NCI-H2171 treated with DMSO at 0.1 percent for 48 hours (cell line): ENCODE results near the gene PPP1R27.

ENCODE experiments used
- DNase-seq: peaks from one replicate; lab custom pipeline; 2025; lab: John Stamatoyannopoulos, UW

PPP1R27 gene

DNA sequence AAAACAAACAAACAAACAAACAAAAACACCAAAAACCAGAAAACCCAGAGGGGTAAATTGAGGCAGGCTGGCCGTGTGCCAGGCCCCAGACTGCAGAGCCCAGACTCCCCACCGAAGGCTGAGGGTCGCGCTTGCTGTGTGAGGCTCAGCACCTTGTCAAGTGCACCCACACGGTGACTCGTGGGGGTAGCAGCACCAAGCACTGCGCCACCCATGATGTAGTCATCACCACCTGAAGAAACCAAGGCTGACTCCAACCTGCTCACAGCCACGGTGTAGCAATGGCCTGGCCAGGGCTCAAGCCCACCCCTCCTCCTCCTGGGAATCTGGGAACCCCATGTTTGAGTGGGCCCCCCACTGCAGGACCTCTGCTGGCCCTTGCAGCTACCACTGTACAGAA is 13.7 kb downstream of the PPP1R27 start:
- no peak for DNase-seq

DNA sequence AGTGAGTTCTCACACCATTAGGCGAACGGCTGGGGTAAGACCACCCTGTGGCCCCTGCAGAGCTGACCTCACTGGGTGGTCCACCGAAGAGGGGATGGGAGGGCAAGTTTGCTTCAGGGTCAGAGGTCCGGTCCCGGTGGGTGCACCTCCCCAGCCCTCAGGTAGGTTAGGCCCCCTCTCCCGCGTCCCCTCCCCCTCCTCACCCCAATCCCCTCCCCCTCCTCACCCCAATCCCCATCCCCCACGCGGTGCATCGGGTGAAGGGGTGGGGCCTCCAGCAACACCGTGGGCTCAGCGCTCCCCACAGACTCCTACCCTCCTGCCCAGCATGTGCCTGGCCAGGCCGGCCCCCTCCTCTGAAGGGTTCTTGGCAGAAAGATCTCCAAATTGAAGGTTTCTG is 15.1 kb downstream of the PPP1R27 start:
- no peak for DNase-seq

DNA sequence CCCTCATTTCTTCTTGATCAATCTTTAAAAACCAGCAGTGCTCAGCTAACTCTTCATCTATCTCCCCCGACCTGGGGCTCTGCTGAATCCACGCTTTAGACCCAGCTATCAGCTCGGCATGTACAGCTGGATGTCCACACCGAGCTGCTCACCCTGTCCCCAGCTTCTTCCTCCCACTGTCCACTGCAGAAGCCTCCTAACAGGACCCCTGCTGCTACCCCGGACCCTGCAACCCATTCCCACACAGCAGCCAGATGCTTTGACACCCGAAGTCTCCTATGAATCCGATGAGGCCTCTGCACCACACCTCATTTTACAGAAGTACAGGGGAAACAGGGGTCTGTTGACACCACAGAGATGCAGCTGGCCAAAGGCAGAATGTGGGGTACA is 17.1 kb downstream of the PPP1R27 start:
- no peak for DNase-seq

DNA sequence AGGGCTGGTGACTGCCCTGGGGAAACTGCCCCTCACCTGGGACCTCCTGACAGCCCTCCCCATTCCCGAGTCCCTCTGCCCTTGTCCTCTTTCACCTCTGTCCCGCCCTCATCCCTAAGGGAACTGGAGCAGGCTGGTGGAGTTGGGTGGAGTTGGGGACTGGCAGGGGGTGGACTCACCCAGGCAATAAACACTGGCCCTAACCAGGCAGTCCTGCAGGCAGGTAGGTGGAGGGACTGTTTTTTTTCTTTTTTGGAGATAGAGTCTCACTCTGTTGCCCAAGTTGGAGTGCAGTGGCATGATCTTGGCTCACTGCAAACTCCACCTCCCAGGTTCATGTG is 19.2 kb downstream of the PPP1R27 start:
- DNase-seq: no peak

DNA sequence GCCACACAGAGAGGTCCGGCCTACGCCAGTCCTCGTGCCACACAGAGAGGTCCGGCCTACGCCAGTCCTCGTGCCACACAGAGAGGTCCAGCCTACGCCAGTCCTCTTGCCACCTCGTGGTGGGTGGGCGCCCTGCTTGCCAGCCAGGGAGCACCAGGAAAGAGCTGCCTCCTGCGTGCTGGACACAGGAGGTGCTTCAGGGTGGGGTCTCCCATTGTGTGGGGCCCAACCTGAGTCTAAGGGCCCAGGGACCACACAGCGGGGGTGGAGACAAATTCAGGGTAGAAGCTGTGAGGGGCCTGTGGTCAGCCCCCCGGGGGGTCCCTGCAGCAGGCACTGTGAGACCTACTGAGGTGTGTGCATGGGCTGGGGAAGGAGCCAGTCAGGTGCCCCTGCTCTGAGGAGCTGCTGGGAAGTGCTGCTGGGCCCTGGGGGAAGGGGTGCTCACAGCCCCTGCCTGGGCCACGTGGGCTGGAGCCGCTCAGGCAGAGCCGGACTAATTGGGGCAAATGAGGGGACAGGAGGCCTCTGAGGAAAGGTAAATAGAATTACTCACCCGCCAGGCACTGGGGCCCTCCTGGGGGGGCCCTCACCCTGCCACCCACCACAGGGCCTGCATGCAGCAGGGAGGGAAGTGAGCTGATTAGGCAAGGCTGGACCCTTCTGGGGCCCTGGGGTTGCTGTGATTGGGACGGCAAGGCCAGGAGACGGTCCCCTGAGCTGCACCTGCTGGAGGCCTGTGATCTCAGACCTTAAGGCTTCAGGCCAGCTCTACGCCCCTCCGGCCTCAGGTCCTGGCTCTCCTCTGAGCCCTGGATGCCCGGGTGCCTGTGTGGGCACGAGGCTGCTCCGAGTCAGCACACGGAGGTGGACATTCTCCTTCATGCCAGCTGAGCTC is 19.9 kb downstream of the PPP1R27 start:
- DNase-seq: peak; percentile 17

DNA sequence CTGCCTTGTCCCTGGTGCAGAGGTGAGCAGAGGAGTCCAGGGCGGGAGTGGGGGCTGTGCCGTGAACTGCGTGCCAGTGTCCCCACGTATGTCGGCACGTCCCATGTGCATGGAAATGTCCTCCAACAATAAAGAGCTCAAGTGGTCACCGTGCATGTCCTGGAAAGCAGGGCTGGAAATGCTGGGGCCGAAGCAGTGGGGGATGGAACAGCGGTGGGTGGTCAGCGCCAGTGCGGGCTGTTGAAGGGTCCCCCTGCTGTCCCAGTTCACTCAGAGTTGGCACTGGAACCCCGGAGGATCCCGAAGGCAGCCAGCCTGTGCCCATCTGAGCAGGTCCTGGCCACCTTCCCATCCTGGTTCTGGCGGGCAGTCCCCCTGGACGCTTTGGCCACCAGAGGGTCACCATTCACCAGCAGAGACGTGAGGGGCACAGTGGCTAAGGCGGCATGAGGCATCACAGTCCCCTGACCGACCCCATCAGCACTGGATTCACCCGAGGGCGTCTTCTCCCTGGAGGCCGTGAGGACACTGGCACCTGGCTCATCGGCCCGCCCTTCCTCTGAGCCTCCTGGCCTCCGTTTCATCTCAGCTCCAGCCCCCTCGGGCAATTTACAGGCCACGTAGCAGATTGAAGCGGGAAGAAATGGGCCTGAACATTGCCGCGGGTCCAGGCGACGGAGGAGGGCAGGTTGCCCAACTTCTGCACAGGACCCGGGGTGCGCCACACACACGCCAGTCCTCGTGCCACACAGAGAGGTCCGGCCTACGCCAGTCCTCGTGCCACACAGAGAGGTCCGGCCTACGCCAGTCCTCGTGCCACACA is 20.8 kb downstream of the PPP1R27 start:
- no peak for DNase-seq

DNA sequence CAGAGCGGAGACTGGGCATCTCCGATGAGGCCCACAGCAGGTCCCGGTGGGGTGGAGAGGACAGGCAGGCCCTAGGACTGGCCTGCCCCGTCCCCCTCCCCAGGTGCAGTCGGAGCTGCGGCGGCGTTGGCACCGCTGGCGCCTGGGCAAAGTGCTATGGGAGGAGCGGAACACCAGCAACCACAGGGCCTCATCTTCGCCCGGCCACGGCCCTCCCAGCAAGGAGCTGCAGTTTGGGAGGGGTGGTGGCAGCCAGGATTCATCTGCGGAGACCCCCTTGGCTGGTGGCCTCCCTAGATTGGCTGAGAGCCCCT is 21.5 kb downstream of the PPP1R27 start:
- DNase-seq: no peak

DNA sequence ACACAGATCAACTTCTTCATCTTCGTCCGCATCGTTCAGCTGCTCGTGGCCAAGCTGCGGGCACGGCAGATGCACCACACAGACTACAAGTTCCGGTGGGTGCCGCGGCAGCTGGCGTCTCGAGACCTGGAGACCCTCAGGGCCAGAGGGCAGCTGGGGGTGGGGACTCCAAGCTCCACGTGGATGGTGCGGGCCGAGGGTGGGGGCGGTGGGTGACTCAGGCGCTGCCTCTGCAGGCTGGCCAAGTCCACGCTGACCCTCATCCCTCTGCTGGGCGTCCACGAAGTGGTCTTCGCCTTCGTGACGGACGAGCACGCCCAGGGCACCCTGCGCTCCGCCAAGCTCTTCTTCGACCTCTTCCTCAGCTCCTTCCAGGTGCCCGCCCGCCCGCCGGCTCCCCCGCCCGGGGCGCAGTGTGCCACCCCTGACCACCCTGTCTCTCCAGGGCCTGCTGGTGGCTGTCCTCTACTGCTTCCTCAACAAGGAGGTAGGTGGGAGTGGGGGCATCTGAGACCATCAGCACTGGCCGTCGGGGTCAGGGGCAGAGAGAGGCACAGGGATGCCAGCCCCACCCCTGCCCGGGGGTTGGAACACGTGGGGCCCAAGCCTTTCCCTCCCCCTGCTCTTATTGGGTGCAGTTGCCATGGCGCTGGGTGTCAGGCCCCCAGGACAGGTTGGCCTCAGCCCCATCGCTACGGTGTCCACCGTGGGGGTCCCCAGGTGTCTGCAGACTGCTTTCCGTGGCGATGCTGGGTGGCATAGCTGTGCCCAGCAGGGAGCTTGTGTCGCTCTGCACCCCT is 22.1 kb downstream of the PPP1R27 start:
- DNase-seq: no peak

DNA sequence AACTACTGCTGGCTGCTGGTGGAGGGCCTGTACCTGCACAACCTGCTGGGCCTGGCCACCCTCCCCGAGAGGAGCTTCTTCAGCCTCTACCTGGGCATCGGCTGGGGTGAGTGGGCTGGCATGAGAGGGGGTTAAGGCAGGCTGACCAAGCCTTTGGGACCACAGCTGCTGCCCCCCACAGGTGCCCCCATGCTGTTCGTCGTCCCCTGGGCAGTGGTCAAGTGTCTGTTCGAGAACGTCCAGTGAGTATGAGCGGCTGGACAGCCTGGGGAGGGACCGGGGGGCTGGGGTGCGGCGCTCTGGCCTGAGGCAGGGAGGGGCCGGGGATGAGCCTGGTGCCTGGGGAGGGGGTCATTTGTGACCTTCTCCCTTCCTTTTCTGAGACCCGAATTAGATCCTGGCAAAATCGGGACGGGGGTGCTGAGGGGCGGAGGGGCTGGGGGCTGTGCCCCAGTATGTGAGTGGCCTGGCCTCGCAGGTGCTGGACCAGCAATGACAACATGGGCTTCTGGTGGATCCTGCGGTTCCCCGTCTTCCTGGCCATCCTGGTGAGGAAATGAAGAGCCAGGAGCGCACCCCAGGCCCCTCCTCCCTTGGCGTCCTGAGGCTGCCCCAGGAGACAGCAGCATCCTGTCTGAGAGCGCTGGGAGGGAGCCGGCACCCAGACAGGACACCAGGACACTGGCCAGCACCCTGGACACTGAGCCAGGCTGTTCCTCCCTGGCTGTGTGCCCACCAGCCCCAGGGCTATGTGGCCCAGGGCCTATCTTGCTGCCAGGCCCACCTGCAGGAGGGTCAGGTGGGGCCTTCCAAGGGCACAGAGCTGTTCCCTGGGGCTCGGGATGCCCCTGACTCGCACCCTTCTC is 22.9 kb downstream of the PPP1R27 start:
- DNase-seq: no peak

DNA sequence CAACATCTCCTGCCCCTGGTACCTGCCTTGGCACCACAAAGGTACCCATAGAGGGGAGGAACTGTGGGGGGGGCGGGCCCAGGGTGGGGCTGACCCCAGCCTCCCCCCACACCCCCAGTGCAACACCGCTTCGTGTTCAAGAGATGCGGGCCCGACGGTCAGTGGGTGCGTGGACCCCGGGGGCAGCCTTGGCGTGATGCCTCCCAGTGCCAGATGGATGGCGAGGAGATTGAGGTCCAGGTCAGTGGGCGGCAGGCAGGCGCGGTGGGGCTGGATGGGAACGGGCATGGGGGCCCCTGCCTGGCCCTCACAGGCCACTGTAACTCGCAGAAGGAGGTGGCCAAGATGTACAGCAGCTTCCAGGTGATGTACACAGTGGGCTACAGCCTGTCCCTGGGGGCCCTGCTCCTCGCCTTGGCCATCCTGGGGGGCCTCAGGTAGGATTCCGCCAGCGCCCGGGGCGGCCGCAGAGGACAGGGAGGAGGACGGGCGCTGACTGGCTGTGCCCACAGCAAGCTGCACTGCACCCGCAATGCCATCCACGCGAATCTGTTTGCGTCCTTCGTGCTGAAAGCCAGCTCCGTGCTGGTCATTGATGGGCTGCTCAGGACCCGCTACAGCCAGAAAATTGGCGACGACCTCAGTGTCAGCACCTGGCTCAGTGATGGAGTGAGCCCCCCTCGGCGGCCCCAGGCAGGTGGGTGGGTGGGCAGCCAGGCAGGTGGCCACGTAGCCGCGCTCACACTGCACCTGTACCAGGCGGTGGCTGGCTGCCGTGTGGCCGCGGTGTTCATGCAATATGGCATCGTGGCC is 23.8 kb downstream of the PPP1R27 start:
- no peak for DNase-seq

DNA sequence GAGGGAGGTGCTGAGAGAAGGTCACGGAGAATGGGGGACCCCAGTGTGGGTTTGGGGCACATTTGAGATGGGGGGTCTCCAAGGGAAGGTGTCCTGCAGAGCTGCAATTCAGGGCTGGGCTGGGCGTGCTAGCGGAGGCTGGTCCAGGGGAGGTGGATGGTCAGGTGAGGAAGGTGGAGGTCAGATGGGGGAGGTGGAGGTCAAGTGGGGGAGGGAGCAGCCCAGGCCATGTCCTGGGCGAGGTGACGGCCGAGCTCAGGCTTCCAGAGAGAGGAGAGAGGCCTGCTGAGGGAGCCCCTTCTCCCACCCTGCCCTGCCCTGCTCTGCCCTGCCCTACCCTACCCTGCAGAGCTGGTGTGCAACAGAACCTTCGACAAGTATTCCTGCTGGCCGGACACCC is 24.4 kb downstream of the PPP1R27 start:
- no peak for DNase-seq

DNA sequence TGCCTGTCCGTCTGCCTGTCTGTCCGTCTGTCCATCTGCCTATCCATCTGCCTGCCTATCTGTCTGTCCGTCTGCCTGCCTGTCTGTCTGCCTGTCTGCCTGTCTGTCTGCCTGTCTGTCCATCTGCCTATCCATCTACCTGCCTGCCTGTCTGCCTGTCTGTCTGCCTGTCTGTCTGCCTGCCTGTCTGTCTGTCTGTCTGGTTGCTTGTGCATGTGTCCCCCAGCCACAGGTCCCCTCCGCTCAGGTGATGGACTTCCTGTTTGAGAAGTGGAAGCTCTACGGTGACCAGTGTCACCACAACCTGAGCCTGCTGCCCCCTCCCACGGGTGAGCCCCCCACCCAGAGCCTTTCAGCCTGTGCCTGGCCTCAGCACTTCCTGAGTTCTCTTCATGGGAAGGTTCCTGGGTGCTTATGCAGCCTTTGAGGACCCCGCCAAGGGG is 25.3 kb downstream of the PPP1R27 start:
- DNase-seq: no peak

DNA sequence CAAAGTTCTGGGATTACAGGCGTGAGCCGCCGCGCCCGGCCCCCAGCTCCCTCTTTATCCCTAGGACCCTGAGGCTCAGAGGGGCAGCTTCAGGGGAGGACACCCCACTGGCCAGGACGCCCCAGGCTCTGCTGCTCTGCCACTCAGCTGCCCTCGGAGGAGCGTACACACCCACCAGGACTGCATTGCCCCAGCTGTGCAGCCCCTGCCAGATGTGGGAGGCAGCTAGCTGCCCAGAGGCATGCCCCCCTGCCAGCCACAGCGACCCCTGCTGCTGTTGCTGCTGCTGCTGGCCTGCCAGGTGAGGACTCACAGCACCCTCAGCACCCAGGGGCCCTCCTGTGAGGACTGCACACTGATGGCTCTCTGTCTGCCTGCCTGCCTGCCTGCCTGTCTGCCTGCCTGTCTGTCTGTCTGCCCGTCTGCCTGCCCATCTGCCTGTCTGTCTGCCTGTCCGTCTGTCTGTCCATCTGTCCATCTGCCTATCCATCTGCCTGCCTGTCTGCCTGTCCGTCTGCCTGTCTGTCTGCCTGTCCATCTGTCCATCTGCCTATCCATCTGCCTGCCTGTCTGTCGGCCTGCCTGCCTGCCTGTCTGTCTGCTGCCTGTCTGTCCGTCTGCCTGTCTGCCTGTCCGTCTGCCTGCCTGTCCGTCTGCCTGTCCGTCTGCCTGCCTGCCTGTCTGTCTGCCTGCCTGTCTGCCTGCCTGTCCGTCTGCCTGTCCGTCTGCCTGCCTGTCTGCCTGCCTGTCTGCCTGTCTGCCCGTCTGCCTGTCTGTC is 25.9 kb downstream of the PPP1R27 start:
- peak; percentile 10 for DNase-seq

DNA sequence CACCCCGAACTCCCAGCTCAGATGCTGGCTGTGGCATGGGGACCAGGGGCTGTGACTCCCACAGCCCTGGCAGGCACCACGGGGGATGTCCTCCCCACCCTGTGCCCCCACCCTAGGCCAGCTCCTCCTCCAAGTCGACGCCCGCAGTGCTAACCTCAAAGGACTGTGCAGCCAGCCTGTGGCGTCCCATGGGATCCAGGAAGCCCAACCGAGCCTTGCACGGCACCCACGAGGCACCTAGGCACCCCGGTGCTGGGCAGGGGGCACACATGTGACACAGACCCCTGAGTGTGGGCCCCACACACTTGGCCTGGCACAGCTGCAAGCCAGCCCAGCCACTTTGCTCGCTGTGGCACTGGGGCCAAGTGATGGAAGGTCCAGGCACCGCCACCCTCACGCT is 27.0 kb downstream of the PPP1R27 start:
- DNase-seq: no peak

DNA sequence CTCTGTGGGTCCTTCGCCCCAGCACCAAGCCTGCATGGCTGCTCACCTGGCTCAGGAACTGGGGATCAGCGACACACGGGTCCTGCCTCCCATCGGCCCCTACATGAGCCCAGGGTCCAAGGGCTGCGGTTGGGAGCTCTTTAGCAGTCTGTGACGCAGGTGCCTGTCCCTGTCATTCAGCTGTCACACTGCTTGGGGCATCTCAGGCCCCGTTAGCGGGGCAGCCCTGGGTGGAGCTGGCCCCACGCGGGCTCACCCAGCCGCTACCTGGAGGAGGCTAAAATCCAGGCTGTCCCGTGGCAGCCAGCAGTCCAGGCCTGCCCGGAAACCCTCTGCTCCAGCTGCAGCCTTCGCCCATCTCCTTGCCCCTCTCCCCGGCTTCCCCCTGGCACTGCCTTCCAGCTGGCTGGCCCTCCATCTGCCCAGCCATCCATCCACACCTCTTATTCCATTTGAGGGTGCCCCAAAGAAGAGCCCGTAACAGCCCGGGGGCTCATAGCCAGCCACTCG is 27.6 kb downstream of the PPP1R27 start:
- no peak for DNase-seq

DNA sequence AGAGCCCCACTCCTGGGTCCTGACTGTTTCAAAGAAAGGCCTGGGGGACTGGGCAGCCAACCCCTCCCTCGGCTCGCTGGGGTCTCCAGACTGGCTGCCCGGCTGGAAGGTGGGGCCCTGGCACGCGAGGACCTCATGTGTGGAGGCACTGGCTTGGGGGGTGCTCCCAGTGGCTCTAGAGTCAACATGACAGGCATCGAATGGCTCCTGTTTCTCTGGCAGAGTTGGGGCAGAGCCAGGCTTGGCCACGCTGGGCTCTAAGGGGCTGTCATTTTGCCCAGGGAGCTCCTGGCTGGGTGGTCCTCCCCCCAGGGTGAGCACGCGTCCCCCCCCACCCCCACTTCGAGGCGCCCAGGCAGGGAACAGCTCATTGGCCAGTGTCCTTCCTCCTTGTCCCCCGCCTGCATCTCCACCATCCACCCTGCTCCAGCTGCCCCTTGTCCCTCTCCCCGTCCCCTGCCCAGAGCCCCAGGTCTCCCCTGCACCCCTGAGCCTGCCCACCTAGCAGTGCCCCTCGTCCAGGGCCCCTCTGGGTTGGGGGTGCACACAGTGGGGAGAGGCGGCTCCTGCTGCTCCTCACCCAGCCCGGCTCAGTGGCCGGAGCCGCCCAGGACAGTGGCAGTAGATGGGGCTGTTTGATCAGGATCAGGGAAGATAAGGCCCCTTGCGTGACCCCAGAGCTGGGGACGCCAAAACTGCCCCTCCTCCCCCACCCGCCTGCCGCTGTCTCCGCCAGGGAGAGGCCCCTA is 28.2 kb downstream of the PPP1R27 start:
- DNase-seq: no peak

DNA sequence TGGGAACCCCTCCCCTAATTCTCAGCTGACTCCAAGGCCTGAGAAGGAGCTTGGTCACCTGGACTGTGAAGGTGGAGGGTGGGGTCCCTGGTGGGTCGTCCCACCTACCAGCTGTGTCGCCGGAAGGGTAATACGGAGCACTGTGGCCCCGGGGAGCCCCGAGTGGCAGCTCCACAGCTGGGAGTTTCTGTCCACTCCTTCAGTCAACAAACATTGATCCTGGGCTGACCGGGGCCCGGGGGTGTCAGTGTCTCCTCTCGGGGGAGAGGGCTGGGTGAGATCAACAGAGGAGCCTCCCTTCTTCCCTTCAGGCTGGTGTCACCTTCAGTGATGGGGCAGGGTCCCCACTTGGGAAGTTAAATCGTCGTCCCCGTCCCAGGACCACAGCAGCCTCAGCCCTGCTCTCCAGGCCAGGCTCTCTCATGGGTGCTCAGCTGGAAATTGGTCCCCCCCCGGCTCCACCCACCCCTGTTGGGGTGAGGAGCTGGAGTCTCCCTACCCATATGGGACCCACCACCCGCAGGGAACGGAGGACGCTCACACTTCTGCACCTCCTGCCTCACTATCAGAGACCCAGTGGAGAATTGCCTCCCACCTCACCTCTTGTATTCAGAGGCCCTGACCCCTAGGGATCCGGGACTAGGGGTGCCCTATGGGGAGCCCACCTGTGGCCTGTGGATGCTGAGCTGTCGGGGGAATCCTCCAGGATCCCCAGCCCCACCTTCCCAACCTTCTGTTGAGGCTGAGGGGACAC is 29.0 kb downstream of the PPP1R27 start:
- no peak for DNase-seq
